Kidney (tissue), 14 donors: Measurements from ENCODE around the gene SWAP70. TPM values are rescaled to one million over a fixed set of nuclear protein-coding genes. Genes with fewer than 3 reads are reported as not detected.

Source experiments
- DNase-seq, 5 donors: peaks; one replicate each; pipeline ENCODE4 v3.0.0-alpha.2; 2013 to 2020
- FAIRE-seq: peaks from 2 replicates; lab custom pipeline; 2012; peaks lifted over from hg19 to GRCh38; lab: Jason Lieb, UNC
- H3K27ac ChIP-seq, 2 donors: one replicate each; pipeline ENCODE4 v1.7.0; 2013; ENCODE audit warnings: low read depth in 2 of 2, low read length in 2 of 2, inconsistent platforms in 1 of 2
- H3K27me3 ChIP-seq: one replicate; pipeline ENCODE4 v1.7.1; 2013; ENCODE audit warnings: low read length, inconsistent platforms; ENCODE audit not compliant: control insufficient read depth, insufficient read depth
- H3K36me3 ChIP-seq, 3 donors: one replicate each; pipeline versions ENCODE4 v1.7.0 to v1.7.1; 2013; ENCODE audit warnings: low read length in 3 of 3, control low read depth in 1 of 3, inconsistent platforms in 1 of 3; ENCODE audit not compliant: insufficient read depth in 3 of 3, control insufficient read depth in 2 of 3
- H3K4me1 ChIP-seq, 3 donors: one replicate each; pipeline versions ENCODE4 v1.7.0 to v1.7.1; 2013; ENCODE audit warnings: low read length in 3 of 3, inconsistent platforms in 1 of 3, low read depth in 1 of 3; ENCODE audit not compliant: control insufficient read depth in 2 of 3, insufficient read depth in 2 of 3
- H3K4me3 ChIP-seq, 3 donors: one replicate each; pipeline versions ENCODE4 v1.7.0 to v1.8.1; 2013; ENCODE audit warnings: low read length in 3 of 3, control low read depth in 1 of 3, inconsistent platforms in 1 of 3
- H3K9ac ChIP-seq, 3 donors: one replicate each; pipeline versions ENCODE4 v1.7.0 to v1.7.1; 2013; ENCODE audit warnings: low read length in 3 of 3, control low read depth in 1 of 3, inconsistent platforms in 1 of 3
- H3K9me3 ChIP-seq, 3 donors: one replicate each; pipeline versions ENCODE4 v1.7.0 to v1.7.1; 2013; ENCODE audit warnings: low read length in 3 of 3, control low read depth in 1 of 3, inconsistent platforms in 1 of 3; ENCODE audit not compliant: control insufficient read depth in 2 of 3, insufficient read depth in 1 of 3
- intact Hi-C: fragments of 100-400 bp; cut with DNase I; formaldehyde crosslinking; loops from one replicate; pipeline ENCODE4 v1.11.1; 2022
- polyA plus RNA-seq: library from polyadenylated mRNA; stranded (reverse); fragments of 350-450 nt; fragmentation: Illumina TruSeq; extraction: RNeasy Lipid Tissue Mini Kit (QIAGEN cat#74804); gene quantifications from one replicate; pipeline ENCODE4 v1.2.3, GENCODE V29; 2014; ENCODE audit warnings: low read depth, low replicate concordance; ENCODE audit not compliant: insufficient read depth
- total RNA-seq: library from RNA; stranded (reverse); fragmentation: NEBNext Ultra II Directional; extraction: Animal tissue kit (Norgen Biotek cat#: 25700); gene quantifications from one replicate; pipeline ENCODE4 v1.2.1, GENCODE V29; 2021
- TF ChIP-seq, protein P1 (sequence below): IDR thresholded peaks from 3 replicates; pipeline ENCODE4 v1.5.1; 2012; ENCODE audit warnings: mild to moderate bottlenecking, moderate library complexity, borderline replicate concordance; ENCODE audit not compliant: insufficient read depth; ENCODE audit errors: extremely low read depth
- donor health status: control.
- donor health status: control.
- donor health status: control.
- donor health status: control.
- donor health status: control.
- donor health status: DM: yes; HTN: yes; CAD: no.
- donor health status: Normal renal cell carcinoma (clear cell type).

The SWAP70 gene
- total and polyA plus RNA-seq, 2 donors from 2014 or later, result 11.1 to 61.0 TPM

GRCh38 chr11:9747229-9747628 lies 83.4 kb downstream of the SWAP70 start:
- intact Hi-C loops, result loop anchor here (10.0 kb wide), 1 partner anchor 132 kb away; no protein-coding TSS in a partner anchor
- H3K4me3 ChIP-seq, result no peak overlapping the region
- H3K27ac ChIP-seq, result no peak overlapping the region
- DNase-seq (no peak), FAIRE-seq (no peak)
- H3K36me3 ChIP-seq, result peaks cover 0 to 5% (median 2%) of the 10 kb centered on the region in 3 donors
- H3K4me1 ChIP-seq, result peaks cover 0 to 2% (median 0%) of the 10 kb centered on the region in 3 donors
- TF ChIP-seq, protein P1, sequence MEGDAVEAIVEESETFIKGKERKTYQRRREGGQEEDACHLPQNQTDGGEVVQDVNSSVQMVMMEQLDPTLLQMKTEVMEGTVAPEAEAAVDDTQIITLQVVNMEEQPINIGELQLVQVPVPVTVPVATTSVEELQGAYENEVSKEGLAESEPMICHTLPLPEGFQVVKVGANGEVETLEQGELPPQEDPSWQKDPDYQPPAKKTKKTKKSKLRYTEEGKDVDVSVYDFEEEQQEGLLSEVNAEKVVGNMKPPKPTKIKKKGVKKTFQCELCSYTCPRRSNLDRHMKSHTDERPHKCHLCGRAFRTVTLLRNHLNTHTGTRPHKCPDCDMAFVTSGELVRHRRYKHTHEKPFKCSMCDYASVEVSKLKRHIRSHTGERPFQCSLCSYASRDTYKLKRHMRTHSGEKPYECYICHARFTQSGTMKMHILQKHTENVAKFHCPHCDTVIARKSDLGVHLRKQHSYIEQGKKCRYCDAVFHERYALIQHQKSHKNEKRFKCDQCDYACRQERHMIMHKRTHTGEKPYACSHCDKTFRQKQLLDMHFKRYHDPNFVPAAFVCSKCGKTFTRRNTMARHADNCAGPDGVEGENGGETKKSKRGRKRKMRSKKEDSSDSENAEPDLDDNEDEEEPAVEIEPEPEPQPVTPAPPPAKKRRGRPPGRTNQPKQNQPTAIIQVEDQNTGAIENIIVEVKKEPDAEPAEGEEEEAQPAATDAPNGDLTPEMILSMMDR, result no peak
- no peaks in the 10 kb centered on the region for H3K9me3 ChIP-seq
- H3K27me3 ChIP-seq, result no peaks in the 10 kb centered on the region
- no peak overlapping the region for H3K9ac ChIP-seq

DNA sequence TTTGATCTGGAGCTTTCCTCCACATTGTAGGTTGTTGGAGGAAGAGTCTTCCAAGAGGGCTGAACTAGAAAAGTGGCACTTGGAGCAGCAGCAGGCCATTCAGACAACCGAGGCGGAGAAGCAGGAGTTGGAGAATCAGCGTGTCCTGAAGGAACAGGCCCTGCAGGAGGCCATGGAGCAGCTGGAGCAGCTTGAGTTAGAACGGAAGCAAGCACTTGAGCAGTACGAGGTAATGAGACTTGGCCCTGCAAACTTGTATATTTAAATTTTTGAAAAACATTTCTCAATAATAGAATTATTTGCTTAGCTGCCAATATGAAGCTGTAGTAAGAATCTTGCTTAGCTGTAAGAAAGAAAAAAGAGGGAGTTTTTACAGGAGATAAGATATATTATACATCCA lies 84.0 kb downstream of the SWAP70 start:
- no peak overlapping the region for H3K9ac ChIP-seq
- DNase-seq (no peak), FAIRE-seq (no peak)
- no peaks in the 10 kb centered on the region for H3K9me3 ChIP-seq
- no peak overlapping the region for H3K4me3 ChIP-seq
- peaks cover 0 to 2% (median 0%) of the 10 kb centered on the region in 3 donors for H3K4me1 ChIP-seq
- no peaks in the 10 kb centered on the region for H3K27me3 ChIP-seq
- H3K27ac ChIP-seq, result no peak overlapping the region
- peaks cover 0 to 5% (median 2%) of the 10 kb centered on the region in 3 donors for H3K36me3 ChIP-seq
- intact Hi-C loops, result loop anchor here (10.0 kb wide), 1 partner anchor 133 kb away; no protein-coding TSS in a partner anchor
- TF ChIP-seq, protein P1, result no peak

GRCh38 chr11:9748361-9748970 lies 84.6 kb downstream of the SWAP70 start:
- no peak overlapping the region for H3K9ac ChIP-seq
- H3K27me3 ChIP-seq, result no peaks in the 10 kb centered on the region
- TF ChIP-seq, protein P1, result peak; percentile 78
- no peak for FAIRE-seq
- DNase-seq, result peak in 4 of 5 donors; percentile 52 to 85 (median 80)
- intact Hi-C loops, result loop anchor here (10.0 kb wide), 1 partner anchor 134 kb away; no protein-coding TSS in a partner anchor
- peaks cover 0 to 2% (median 0%) of the 10 kb centered on the region in 3 donors for H3K4me1 ChIP-seq
- no peak overlapping the region for H3K4me3 ChIP-seq
- no peaks in the 10 kb centered on the region for H3K9me3 ChIP-seq
- peaks cover 0 to 5% (median 2%) of the 10 kb centered on the region in 3 donors for H3K36me3 ChIP-seq
- H3K27ac ChIP-seq, result no peak overlapping the region
